ENCODE data around the gene PRR16. TPM values are rescaled to one million over a fixed set of nuclear protein-coding genes. Genes with fewer than 3 reads are reported as not detected.

PRR16 gene
- total RNA-seq, 1 donor from 2014 or later = 18.3 TPM

DNA sequence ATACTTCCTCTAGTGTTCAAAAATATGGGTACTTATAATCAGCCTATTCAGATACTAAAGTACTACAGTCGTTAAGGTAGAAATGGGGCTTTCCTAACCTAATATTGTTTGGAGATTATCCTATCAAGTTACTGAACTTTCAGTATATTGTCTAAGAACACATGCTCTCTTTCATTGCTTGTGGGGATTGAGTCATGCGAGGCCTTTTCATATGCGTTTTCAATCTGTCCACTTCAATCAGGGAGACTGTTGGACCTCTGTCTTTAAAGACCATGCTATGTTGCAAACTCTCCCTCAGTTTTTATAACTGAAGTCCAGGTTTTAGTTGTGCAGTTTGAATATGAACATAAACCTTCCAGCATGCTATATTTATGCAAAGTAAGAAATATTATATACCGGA is 15.0 kb downstream of the PRR16 start:
- peaks cover 24% of the 10 kb centered on the region for H3K4me1 Mint-ChIP-seq (ENCODE audit: unreplicated experiment)
- no peaks in the 10 kb centered on the region for H3K27me3 Mint-ChIP-seq (ENCODE audit: unreplicated experiment)
- no peak for DNase-seq (ENCODE audit: extremely low spot score, unreplicated experiment)
- TF ChIP-seq, protein P1, sequence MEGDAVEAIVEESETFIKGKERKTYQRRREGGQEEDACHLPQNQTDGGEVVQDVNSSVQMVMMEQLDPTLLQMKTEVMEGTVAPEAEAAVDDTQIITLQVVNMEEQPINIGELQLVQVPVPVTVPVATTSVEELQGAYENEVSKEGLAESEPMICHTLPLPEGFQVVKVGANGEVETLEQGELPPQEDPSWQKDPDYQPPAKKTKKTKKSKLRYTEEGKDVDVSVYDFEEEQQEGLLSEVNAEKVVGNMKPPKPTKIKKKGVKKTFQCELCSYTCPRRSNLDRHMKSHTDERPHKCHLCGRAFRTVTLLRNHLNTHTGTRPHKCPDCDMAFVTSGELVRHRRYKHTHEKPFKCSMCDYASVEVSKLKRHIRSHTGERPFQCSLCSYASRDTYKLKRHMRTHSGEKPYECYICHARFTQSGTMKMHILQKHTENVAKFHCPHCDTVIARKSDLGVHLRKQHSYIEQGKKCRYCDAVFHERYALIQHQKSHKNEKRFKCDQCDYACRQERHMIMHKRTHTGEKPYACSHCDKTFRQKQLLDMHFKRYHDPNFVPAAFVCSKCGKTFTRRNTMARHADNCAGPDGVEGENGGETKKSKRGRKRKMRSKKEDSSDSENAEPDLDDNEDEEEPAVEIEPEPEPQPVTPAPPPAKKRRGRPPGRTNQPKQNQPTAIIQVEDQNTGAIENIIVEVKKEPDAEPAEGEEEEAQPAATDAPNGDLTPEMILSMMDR (IDR thresholded peaks at IDR 0.05) = no peak
- peak overlapping the region; percentile 62 for H3K27ac Mint-ChIP-seq (ENCODE audit: unreplicated experiment)
- no peak overlapping the region for H3K4me3 Mint-ChIP-seq (ENCODE audit: unreplicated experiment)
- H3K9me3 Mint-ChIP-seq (ENCODE audit: unreplicated experiment) = no peaks in the 10 kb centered on the region
- peaks cover 4% of the 10 kb centered on the region for H3K36me3 Mint-ChIP-seq (ENCODE audit: unreplicated experiment)

DNA sequence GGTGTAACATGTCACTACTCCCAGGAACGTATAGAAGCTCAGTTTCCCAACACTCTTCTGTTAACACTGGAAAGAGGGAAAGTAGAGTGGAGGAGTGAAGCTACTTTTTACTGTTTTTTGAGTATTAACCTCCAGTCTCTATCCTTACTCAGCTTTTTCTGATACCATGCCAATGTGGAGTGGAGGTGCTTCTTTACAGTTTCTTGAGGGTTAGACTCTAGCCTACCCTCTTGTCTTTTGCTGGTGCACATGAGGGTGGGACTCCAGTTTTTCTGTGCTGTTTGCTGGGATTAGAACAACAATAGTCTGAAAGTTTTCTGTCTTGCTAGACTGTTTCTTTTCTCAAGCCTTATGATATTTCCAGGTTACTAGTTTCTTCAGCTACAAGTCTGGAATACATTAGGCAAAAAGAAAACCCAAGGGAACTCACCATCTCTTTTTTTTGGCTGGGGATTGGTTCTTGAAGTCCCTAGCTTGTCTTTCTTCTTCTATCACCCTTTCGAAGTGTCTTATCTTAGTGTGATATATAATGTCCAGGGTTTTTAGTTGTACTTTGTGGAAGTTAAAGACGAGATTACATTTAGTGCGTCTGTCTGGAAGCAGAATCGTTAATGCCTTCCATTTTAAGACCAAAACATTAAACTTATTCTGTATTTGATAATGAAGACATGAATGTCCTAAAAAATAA is 35.9 kb downstream of the PRR16 start:
- Mint-ChIP-seq H3K27ac (ENCODE audit: unreplicated experiment) (no peak overlapping the region), H3K36me3 (ENCODE audit: unreplicated experiment) (peaks cover 3% of the 10 kb centered on the region), H3K4me3 (ENCODE audit: unreplicated experiment) (no peak overlapping the region), H3K4me1 (ENCODE audit: unreplicated experiment) (peaks cover 17% of the 10 kb centered on the region), H3K27me3 (ENCODE audit: unreplicated experiment) (no peaks in the 10 kb centered on the region), H3K9me3 (ENCODE audit: unreplicated experiment) (no peaks in the 10 kb centered on the region)
- TF ChIP-seq, protein P1 (IDR thresholded peaks at IDR 0.05) = no peak
- no peak for DNase-seq (ENCODE audit: extremely low spot score, unreplicated experiment)

DNA sequence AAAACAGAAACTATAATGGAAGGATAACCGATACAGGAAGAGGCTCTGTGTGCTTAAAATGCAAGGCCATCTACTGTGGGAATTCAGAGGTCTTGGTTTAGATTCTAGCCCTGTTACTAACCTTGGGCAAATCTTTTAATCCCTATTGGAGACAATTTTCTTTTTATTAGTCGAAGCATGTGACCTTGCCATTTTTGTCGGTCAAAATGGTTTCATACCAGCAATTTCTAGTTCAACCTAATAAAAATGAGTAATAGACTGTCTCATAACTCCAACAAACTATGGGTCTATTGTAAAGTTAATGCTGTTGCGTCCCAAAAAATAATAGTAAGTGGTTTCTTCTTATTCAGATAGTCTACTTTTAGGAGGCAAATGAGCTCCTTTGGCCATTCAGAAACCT is 38.4 kb downstream of the PRR16 start:
- Mint-ChIP-seq H3K27me3 (ENCODE audit: unreplicated experiment) (no peaks in the 10 kb centered on the region), H3K9me3 (ENCODE audit: unreplicated experiment) (no peaks in the 10 kb centered on the region), H3K4me1 (ENCODE audit: unreplicated experiment) (peaks cover 16% of the 10 kb centered on the region), H3K4me3 (ENCODE audit: unreplicated experiment) (no peak overlapping the region), H3K27ac (ENCODE audit: unreplicated experiment) (no peak overlapping the region), H3K36me3 (ENCODE audit: unreplicated experiment) (no peaks in the 10 kb centered on the region)
- DNase-seq (ENCODE audit: extremely low spot score, unreplicated experiment) = no peak
- TF ChIP-seq, protein P1 (IDR thresholded peaks at IDR 0.05) = no peak

DNA sequence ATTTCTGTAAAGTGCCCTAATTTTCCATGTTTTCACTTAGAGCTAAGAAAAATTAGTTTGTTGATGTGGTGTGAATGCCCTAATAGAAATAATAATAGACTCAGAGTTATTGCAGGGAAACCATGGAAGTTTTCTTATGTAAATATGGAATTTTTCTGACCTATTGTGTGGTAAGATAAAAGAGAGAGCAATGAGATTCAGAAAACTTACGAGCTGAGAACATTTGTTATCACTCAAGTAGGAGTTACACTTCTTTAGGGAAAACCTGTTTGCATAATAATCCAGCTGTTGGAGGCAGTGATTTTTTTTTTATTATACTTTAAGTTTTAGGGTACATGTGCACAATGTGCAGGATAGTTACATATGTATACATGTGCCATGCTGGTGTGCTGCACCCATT is 39.2 kb downstream of the PRR16 start:
- Mint-ChIP-seq H3K27me3 (ENCODE audit: unreplicated experiment) (no peaks in the 10 kb centered on the region), H3K4me1 (ENCODE audit: unreplicated experiment) (peaks cover 23% of the 10 kb centered on the region), H3K36me3 (ENCODE audit: unreplicated experiment) (no peaks in the 10 kb centered on the region), H3K4me3 (ENCODE audit: unreplicated experiment) (no peak overlapping the region), H3K27ac (ENCODE audit: unreplicated experiment) (no peak overlapping the region), H3K9me3 (ENCODE audit: unreplicated experiment) (no peaks in the 10 kb centered on the region)
- TF ChIP-seq, protein P1 (IDR thresholded peaks at IDR 0.05) = no peak
- DNase-seq (ENCODE audit: extremely low spot score, unreplicated experiment) = no peak

DNA sequence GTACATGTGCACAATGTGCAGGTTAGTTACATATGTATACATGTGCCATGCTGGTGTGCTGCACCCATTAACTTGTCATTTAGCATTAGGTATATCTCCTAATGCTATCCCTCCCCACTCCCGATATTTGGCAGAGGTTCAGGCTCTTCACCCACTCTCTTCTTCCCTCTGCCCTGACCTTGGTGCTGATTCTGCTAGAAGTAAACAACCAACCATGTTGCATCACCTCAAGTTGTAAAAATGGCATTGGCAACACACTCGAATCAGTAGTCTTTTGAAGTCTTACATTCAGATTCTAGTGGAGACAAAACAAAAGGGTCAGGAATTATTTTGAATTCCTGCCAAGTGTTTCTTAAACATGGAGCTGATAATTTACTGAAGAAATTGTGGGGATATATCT is 40.0 kb downstream of the PRR16 start:
- no peak for DNase-seq (ENCODE audit: extremely low spot score, unreplicated experiment)
- H3K9me3 Mint-ChIP-seq (ENCODE audit: unreplicated experiment) = no peaks in the 10 kb centered on the region
- TF ChIP-seq, protein P1 (IDR thresholded peaks at IDR 0.05) = no peak
- H3K27me3 Mint-ChIP-seq (ENCODE audit: unreplicated experiment) = no peaks in the 10 kb centered on the region
- H3K4me1 Mint-ChIP-seq (ENCODE audit: unreplicated experiment) = peaks cover 20% of the 10 kb centered on the region
- no peak overlapping the region for H3K27ac Mint-ChIP-seq (ENCODE audit: unreplicated experiment)
- no peak overlapping the region for H3K4me3 Mint-ChIP-seq (ENCODE audit: unreplicated experiment)
- no peaks in the 10 kb centered on the region for H3K36me3 Mint-ChIP-seq (ENCODE audit: unreplicated experiment)
